ENCODE results near the gene ADCYAP1.

- TF ChIP-seq EP300 (IDR thresholded peaks at IDR 0.05) (no peak), CTCF (IDR thresholded peaks at IDR 0.05) (no peak), POLR2AphosphoS5 (IDR thresholded peaks at IDR 0.05) (no peak)
Measured at GRCh38 chr18:892316-892715, 12.4 kb upstream of the ADCYAP1 start.

Measured in esophagus muscularis mucosa (tissue), 4 donors.